GM18508 (cell line): Measurements from ENCODE around the gene SORL1-AS1.

Source experiments
- ATAC-seq: cut with Tn5 transposase; IDR thresholded peaks from one replicate; pipeline ENCODE4 v1.9.1; 2021; ENCODE audit warnings: moderate number of reproducible peaks; ENCODE audit not compliant: insufficient read depth, unreplicated experiment

The SORL1-AS1 gene

DNA sequence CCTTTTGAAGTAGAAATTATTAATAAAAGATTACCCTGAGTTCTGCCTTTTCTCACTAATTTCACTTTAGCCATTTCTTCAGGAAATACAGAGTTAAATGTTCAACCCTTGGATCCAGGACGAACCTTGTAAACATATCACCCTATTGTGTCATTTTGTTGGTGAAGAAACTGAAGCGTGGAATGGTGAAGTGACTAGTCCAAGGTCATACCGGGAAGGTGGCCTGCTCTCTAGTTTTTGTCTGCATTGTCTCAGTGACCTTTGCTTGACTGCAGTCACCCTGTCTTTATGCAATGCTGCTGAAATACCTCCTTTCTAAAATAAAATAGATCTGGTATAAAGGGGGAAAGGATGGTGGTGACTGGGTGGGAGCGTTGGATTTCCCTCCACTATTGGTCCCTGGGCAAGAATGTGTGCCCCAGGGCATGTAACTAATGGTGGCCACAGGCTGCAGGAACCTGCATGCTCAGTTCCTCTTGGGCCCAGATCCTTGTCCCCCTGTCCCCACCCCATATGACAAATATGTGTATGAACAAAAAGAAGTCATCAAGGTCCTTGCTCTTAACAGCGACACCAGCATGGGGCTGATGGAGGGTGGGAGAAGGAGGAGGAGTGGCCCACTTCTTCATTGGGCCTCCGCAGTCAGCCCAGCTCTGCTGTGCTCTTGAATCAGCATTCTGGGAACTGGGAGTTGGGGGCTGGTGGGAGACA is 977 bp upstream of the SORL1-AS1 start:
- ATAC-seq = no peak

DNA sequence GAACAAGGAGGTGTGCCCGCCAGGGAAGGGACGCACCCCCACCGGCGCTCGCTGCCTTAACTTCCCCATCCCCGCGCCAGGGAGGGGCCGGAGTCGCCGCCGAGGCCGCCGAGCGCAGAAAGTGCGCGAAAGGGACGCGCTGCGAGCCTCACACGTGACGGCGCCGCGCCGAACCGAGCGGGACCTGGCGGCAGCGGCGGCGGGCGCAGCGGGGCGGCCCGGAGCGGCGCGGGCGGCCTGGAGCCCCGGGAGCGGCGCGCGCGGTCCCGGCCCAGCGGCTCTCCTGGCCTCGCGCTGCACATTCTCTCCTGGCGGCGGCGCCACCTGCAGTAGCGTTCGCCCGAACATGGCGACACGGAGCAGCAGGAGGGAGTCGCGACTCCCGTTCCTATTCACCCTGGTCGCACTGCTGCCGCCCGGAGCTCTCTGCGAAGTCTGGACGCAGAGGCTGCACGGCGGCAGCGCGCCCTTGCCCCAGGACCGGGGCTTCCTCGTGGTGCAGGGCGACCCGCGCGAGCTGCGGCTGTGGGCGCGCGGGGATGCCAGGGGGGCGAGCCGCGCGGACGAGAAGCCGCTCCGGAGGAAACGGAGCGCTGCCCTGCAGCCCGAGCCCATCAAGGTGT is 670 bp downstream of the SORL1-AS1 start, which contains the start of gene SORL1:
Gene SORL1 (plus strand): TSS at position 329 of the 623 bp plus-strand sequence. CDS start 18 bp downstream, at position 347.
- ATAC-seq = no peak

DNA sequence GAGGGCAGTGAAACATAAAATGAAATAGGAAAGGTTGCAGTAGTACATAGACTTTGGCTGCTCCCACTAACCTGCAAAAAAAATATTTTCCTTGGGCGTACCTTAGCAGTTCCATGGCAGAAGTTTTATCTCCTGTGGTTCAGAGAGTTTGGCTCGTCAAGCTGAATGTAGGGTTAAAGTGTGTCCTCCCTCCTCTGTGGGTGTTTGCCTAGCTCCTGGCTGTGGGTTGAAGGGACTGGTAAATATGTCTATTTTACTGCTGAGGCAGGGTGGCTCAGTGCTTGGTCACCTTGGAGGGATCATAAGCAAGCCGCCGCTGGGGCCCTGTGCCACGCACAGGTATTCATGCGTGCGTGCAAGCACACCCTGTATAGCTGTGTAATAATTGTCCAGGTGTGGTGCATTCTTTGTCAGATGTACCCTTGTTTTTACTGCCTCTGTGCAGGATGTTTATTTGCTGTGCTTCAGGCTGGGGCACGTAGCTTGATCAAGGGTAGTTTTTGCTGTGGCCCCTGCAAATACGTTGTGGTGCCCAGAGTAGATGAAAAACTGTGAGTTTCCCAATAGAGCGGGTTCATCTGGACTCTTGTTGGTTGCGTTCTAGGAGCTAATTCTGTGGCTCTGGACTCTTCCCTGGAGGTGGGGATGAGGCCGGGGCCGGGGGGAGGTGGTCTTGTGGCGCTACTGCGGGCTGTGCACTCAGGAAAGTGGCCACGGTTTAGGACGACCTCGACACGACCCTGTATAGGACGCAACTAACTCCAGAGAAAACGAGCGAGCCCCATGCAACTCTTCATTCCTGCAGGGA is 1.4 kb downstream of the SORL1-AS1 start:
- ATAC-seq = no peak

DNA sequence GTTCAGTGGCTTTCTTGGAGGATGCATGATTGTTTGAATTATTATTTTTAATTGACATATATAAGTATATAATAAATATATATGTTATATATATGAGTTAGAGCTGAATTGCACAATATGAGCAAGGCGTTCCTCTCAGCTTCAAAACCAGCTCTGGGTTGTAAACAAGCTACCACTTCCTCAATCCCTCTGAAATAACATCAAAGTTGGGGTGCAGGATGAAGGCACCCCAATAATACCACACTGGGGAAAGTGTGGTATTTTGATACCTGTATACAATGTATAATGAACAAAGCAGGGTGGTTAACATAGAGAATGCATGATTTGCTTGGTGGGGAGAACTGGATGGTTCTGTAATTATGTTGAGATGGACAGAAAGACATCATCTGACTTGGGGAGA is 2.4 kb downstream of the SORL1-AS1 start:
- no peak for ATAC-seq

DNA sequence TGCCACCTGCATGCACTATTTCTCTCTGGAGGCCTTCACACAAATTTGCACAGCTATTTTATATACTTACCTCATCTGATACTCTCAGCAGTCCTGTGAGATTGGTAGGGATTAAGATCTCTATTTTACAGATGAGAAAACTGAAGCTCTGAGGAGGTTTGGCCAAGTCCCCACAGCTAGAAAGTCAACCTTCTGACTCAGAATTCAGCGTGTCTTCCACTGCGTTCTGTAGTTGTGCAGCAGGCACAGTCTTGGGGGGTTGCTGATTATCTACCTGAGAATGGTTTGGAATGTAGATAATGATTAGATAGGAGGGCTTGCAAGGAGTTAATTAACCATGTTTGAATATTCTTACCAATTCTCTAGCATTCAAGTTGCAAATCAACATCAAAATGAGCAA is 3.1 kb downstream of the SORL1-AS1 start:
- no peak for ATAC-seq

DNA sequence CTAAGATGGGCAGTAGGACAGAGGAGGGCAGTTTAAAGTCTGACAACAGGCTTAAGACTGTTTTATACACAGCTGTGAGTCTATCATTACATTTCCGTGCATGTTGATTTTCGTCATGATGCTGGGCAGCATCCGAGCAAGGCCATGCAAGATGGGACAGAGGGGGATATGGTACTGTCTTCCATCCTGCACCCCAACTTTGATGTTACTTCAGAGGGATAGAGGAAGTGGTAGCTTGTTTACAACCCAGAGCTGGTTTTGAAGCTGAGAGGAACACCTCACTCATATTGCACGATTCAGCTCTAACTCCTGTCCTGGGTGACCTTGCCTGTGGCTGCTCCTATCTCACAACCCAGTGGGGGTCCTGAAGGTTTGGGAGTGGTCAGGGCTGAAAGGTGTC is 3.6 kb downstream of the SORL1-AS1 start:
- no peak for ATAC-seq

DNA sequence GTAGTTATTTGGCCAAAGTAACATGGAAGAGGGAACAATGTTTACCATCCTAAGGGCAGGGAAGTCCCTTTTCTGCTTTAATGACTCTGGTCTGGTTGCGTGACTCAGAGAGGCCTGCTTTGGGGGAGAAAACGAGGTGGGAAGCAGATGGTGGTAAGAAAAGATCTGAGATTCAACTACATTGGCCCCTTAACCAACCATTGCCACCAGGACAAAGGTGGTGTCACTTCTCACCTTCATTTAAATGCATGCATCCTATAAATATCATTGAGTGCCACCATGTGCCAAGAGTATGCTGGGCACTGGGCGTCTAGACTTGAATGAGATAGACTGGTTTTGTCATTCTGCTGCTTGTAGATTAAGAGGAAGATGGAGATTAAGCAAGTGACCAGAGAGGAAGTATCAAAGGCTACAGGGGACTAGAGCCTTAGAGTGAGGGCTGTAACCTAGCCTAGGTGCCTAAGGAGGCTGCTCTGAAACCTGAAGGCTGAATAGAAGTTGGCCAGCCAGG is 4.3 kb downstream of the SORL1-AS1 start:
- ATAC-seq = no peak

DNA sequence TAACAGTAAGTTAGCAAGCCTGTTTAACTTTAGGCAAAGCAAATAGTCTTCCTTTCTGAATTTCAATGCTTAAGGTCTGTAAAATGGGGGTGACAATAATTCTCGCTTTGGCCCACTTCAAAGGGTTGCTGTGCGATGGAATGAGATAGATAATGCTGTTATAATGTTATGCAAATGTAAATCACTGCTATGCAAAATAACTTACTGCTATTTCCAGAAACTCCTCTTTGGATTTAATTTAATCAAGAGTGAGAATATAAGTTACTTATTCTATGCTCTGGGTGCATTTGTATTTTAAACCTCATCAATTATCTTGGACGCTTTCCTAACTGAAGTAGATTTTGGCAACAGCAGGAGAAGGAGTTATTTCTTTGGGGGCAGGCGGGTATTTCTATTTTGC is 4.8 kb downstream of the SORL1-AS1 start:
- no peak for ATAC-seq

DNA sequence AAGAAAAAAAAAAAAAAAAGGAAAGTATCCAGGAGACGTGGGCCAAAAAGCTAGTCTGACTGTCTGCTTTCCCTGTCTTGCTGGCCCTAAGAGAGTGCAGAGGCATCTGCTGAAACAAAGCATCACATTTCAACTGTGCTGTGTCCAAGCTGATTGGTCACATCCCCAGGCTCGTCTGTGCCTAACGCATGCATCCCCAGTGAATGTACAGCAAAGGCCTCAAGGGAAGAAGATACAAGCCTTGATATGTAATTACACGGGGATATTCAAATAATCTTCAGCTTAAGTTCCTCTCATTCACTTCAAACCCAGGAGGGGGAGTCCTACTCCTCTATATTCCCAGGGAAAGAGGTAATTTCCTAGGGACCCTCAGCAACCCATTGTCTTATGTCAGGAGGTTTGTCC is 6.0 kb downstream of the SORL1-AS1 start:
- no peak for ATAC-seq

DNA sequence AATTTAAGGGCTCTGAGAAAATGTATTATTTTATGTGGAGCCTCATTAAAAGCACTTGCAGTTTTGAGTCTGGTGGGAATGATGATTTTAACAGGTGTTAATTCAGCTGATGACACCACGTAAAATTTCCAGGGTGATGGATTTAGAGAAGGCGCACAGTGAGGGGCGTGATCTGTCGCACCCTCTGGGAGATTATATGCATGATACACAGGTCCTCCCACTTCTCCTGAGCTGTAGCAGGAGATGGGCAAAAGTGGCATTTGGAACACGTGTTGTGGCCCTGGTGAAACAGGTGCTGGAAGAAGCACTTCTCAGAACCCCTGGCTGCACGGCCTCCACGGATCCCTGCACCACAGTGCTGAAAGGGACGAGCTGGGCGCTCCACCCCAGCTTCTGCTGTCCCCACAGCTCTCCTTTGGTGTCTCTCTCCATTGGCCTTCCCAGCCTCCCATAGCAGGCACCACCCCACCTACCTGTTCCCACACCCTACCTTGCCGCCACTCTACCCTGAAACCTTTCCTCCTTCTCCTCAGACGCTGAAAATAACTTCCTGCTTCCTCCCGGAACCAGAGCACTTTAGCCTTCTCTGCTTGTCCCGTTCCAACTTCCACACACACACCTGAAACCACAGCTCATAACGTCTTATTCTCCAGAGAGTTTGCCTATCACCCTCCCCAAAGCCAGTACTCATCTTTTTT is 7.5 kb downstream of the SORL1-AS1 start:
- ATAC-seq = no peak

DNA sequence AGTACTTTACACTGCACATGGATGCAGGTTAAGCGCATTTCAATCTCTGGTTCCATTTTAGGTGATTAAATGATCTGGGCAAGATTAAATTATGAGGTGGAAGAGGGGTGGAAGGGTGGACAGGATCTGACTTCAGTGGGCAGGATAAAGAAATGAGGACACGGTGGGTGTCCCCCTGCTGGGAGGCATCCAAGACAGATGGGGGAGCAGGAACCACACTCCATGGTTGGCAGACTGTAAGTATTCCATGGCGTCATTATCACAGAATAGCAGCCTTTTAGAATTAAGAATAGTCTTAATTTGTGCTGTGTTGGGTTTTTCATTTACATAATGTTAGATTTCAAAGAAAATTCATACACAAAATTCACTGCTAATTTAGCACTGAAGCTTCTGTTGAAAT is 8.2 kb downstream of the SORL1-AS1 start:
- ATAC-seq = no peak

DNA sequence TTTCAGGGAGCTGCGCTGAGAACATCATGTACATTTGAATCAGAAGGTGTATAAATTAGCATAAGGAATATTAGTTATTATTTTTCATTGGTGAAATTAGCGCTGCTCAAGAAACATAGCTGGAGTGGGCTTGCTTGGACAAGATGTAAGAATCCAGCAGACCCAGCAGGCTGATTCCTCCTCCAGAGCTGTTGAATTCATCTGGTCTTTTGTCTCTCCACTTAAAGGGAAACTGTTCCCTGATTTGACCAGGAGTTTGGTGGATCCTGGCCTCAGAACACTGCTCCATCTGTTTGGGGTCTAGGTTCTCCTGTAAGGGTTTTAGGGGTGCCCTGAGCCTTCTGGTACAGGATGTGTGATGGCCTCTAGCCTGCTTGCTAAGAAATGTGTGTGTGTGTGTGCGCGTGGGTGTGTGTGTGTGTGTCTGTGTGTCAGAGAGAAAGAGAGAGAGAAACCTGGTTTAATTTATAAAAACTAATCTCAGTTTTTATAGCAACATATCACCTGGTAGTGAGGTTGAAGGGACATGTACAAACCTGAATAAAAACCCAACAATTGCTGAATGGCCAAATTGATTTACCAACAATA is 9.0 kb downstream of the SORL1-AS1 start:
- no peak for ATAC-seq

DNA sequence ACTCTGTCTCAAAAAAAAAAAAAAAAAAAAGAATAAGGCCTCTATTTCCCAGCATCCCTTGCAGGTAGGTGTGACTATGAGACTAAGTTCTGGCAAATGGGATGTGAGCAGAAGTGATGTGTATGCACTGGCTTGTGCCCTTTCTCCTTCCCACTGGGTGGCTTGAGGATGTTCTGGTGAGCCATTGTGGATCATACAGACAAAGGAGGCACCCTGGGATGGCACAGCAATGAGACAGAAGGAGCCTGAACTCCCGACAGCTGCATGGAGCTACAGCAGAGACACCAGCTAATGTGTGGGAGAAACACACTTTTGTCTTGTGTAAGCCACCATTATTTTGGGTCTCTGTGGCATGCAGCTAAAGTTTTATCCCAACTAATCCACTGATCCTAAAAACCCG is 11.2 kb downstream of the SORL1-AS1 start:
- no peak for ATAC-seq

DNA sequence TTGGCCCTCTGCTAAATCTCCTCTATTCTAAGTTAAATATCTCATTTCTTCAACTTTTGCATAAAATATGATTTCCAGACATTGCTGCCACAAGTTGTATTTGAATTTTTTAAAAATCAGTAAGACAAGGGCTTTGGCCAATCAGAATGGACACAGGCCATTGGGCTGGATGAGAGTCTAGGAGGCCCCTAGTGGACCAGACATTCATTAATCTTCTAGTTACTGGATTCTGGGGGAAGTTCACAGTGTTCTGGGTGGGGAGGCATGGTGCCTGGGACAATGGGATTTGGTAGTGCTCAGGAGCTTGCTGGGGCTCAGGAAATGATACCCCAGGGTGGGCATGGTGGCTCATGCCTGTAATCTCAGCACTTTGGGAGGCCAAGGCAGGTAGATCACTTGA is 13.0 kb downstream of the SORL1-AS1 start:
- ATAC-seq = no peak

DNA sequence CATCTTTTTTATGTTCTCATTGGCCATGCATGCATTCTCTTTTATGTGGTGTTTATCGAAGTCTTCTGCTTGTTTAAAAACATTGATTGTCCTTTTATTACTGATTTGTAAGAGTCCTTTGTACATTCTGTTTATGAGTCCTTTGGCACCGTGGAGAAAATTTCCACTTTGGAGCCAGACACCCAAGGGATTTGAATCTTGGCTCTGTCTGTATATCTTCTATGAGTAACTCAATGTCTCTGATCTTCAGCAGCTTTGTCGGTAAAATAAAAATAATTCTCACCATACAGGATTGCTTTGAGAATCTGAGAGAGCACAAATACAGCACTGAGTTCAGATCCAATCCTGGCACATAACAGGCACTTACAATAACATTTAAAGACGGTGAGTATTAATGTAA is 13.4 kb downstream of the SORL1-AS1 start:
- no peak for ATAC-seq

DNA sequence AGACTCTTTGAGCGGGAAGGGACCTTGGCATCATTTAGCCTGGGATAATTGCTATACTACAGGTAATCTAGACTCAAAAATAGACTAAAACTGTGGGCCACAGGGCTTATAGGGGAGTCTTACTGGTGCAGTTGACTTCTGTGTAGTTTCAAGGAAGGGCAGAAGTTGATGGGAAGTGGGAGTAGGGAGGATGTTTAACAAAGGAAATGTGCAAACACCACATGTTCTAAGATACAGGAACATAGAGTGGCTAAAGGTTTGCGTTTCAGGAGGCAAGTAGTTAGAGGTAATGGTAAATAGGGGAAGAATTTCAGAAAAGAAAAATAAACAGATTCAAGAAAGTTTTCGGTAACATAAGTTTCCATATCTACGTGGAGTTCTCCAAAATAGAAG is 15.1 kb downstream of the SORL1-AS1 start:
- no peak for ATAC-seq

DNA sequence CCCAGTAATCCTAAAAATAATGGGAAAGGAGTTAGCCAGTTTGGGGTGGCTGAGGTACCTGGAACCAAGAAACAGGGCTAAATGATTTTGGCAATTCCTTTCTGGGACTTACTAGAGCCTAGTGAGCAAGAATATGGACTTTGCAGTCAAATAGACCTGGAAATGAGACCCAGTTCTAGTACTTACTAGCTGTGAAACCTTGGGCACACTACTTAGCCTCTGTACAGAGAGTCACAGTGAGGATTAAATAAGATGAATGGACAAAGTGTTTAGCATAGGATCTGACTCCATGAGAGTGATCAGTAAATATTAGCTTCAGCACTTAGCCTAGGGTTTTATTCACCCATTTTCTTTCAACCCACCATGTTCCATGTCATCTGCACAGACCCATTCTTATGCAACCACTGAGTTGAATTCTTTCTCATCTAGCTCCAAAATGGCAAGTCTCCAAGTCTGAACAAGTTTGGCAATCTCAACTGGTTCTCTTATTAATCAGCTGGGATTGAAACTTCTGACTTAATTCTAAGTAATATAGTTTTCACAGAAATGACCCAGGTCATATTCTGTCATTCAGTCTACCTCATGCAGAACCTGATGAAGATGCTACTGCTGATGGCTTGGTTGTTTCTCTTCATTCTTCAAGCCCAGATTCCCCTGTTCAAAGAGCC is 15.6 kb downstream of the SORL1-AS1 start:
- ATAC-seq = no peak

DNA sequence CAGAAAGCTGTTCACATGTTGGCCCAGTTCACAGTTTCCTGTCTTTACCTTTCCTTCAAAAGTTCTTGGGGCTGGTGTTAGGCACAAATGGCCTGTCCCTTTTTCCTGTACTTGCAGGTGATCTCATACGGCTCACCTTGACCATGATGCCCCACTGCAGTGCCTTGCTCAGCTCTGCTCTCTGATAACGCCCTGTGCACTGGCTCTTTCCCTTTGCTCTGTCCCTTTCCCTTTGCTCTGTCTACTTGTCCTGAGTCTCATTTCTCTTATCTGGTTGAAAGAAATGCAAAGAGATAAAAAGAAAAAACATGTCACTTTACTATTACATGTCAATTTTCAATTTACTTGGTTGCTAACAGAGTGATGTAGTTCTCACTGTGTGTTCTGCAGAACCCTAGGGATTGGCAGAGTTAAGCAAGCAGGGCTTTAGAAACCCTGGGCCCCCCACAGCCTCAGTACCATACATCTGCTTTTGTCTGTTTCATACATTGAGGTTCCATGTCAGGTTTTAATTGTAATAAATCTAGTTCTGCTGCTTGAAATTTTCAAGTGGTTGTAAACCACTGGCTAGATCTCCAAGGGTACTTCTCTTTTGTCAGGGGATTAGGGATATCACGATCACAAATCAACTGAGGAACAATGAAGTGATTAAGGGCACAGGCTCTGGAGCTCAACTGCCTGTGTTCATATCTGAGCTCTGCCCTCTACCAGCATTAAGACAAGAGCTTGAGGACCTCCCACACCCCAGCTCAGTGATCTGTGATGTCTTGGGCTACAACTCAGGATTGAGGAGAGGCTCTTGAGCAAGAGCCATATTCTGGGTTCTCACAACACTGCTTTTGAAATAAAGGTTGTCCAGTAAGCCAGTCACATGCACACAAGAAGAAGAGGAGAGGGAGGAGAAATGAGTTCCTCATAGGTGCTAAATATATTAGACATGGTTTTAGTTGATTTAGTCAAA is 16.9 kb downstream of the SORL1-AS1 start:
- ATAC-seq = no peak

DNA sequence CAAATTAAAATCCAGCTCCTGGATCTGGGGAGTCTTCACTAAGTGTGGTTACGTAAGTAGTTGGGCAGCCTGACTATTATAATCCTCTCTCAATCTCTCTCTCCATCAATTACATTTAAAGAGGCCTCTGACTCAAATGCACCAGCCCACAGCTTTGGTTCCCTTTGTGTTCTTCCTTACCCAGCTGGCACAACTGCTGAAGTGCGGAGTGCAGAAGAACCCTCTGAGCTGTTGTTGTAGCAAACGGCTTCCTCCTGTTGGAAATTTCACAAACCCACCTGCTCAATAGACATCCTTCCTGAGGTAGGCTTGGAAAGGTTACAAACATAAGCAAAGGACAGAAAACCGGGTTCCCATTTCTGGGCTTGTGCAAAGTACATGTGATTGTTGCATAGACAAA is 17.6 kb downstream of the SORL1-AS1 start:
- ATAC-seq = no peak
